IMR-90 (cell line): ENCODE measurements around the gene HGF. TPM values are rescaled to one million over a fixed set of nuclear protein-coding genes. Genes with fewer than 3 reads are reported as not detected.

Source experiments
- ATAC-seq: fragments of 200-7000 bp; cut with Tn5 transposase; 2 replicates; pipeline ENCODE4 v1.9.1; 2020; ENCODE audit warnings: low read depth, mild to moderate bottlenecking, moderate library complexity
- BruUV-seq: library from RNA; stranded (reverse); fragments of 400-500 nt; replicated peaks from 2 replicates; lab custom pipeline; 2021; lab: Mats Ljungman, UMichigan
- CTCF ChIA-PET: fragments of 300-600 bp; formaldehyde crosslinking; extraction: SDS; loops from one replicate; lab custom pipeline; 2021; ENCODE audit warnings: antibody characterized with exemption; lab: Yijun Ruan, JAX
- POLR2A ChIA-PET: fragments of 300-600 bp; sonication (Branson Sonifier 250); formaldehyde crosslinking; loops from one replicate; lab custom pipeline; 2022; ENCODE audit warnings: antibody characterized with exemption; ENCODE audit not compliant: unreplicated experiment; lab: Charles Lee
- DNase-seq: peaks from one replicate; pipeline ENCODE4 v3.0.0; 2013
- H2AFZ ChIP-seq: replicated peaks from 2 replicates; pipeline ENCODE3; 2013; ENCODE audit warnings: low read length, mild to moderate bottlenecking; ENCODE audit not compliant: poor library complexity
- H2AK5ac ChIP-seq: 2 replicates; pipeline ENCODE4 v1.6.1; 2013; ENCODE audit warnings: low read depth, low read length, inconsistent platforms
- H2AK9ac ChIP-seq: replicated peaks from 2 replicates; pipeline ENCODE3; 2013; ENCODE audit warnings: mild to moderate bottlenecking, low read depth, low read length, moderate library complexity; ENCODE audit not compliant: poor library complexity
- H2BK120ac ChIP-seq: 2 replicates; pipeline ENCODE4 v1.6.1; 2013; ENCODE audit warnings: low read depth, low read length, inconsistent platforms
- H2BK15ac ChIP-seq: 3 replicates; pipeline ENCODE4 v1.6.1; 2013; ENCODE audit warnings: low read depth, low read length, inconsistent platforms
- H2BK20ac ChIP-seq: 2 replicates; pipeline ENCODE4 v1.6.1; 2013; ENCODE audit warnings: low read depth, mild to moderate bottlenecking, inconsistent platforms, low read length, moderate library complexity
- H2BK5ac ChIP-seq: 2 replicates; pipeline ENCODE4 v1.6.1; 2013; ENCODE audit warnings: mild to moderate bottlenecking, low read depth, low read length, inconsistent platforms; ENCODE audit not compliant: poor library complexity, severe bottlenecking
- H3K14ac ChIP-seq: replicated peaks from 2 replicates; pipeline ENCODE4 v1.6.1; 2013; ENCODE audit warnings: low read depth, low read length, inconsistent platforms
- H3K18ac ChIP-seq: 2 replicates; pipeline ENCODE4 v1.6.1; 2013; ENCODE audit warnings: low read depth, low read length, control low read depth
- H3K23ac ChIP-seq: 2 replicates; pipeline ENCODE4 v1.6.1; 2013; ENCODE audit warnings: low read depth, low read length, inconsistent platforms
- H3K27ac ChIP-seq: 2 replicates; pipeline ENCODE4 v1.5.1; 2013; ENCODE audit warnings: mild to moderate bottlenecking, control low read depth, low read length; ENCODE audit not compliant: insufficient read depth
- H3K27me3 ChIP-seq: 2 replicates; pipeline ENCODE4 v1.6.1; 2013; ENCODE audit warnings: low read length; ENCODE audit not compliant: control insufficient read depth, insufficient read depth
- H3K36me3 ChIP-seq: 2 replicates; pipeline ENCODE4 v1.6.1; 2013; ENCODE audit warnings: low read length, mixed read lengths; ENCODE audit not compliant: control insufficient read depth, insufficient read depth
- H3K4ac ChIP-seq: 2 replicates; pipeline ENCODE4 v1.6.1; 2013; ENCODE audit warnings: low read depth, low read length, inconsistent platforms
- H3K4me1 ChIP-seq: 2 replicates; pipeline ENCODE4 v1.6.1; 2013; ENCODE audit warnings: low read length, mixed read lengths; ENCODE audit not compliant: control insufficient read depth, insufficient read depth
- H3K4me2 ChIP-seq: 2 replicates; pipeline ENCODE4 v1.6.1; 2013; ENCODE audit warnings: low read depth, mild to moderate bottlenecking, control low read depth, low read length, moderate library complexity
- H3K4me3 ChIP-seq: 2 replicates; pipeline ENCODE4 v1.5.1; 2013; ENCODE audit warnings: low read depth, mild to moderate bottlenecking, control low read depth, low read length, moderate library complexity; ENCODE audit not compliant: insufficient read depth
- H3K56ac ChIP-seq: 2 replicates; pipeline ENCODE4 v1.6.1; 2013; ENCODE audit warnings: low read length, inconsistent platforms; ENCODE audit not compliant: insufficient read depth; ENCODE audit errors: extremely low read depth
- H3K79me1 ChIP-seq, 2 experiments: 2 replicates each; pipeline ENCODE4 v1.6.1; 2013; ENCODE audit warnings: low read length in 2 of 2, inconsistent platforms in 1 of 2, low read depth in 1 of 2
- H3K9ac ChIP-seq: 2 replicates; pipeline ENCODE4 v1.6.1; 2013; ENCODE audit warnings: low read depth, low read length, control low read depth
- H3K9me1 ChIP-seq: 2 replicates; pipeline ENCODE4 v1.6.1; 2013; ENCODE audit warnings: low read length, inconsistent platforms; ENCODE audit not compliant: insufficient read depth
- H3K9me3 ChIP-seq: 2 replicates; pipeline ENCODE4 v1.6.1; 2013; ENCODE audit warnings: low read length; ENCODE audit not compliant: control insufficient read depth, insufficient read depth
- H4K20me1 ChIP-seq: 2 replicates; pipeline ENCODE4 v1.6.1; 2013; ENCODE audit warnings: low read length, inconsistent platforms; ENCODE audit not compliant: insufficient read depth
- H4K5ac ChIP-seq: 2 replicates; pipeline ENCODE4 v1.6.1; 2013; ENCODE audit warnings: mild to moderate bottlenecking, low read depth, low read length, control low read depth
- H4K8ac ChIP-seq, 2 experiments: 2 replicates each; pipeline ENCODE4 v1.6.1; 2013; ENCODE audit warnings: low read depth in 2 of 2, low read length in 2 of 2, control low read depth in 1 of 2, inconsistent platforms in 1 of 2
- H4K91ac ChIP-seq: 2 replicates; pipeline ENCODE4 v1.6.1; 2013; ENCODE audit warnings: low read depth, low read length, inconsistent platforms; ENCODE audit not compliant: insufficient read depth
- CEBPB ChIP-seq: IDR thresholded peaks from 2 replicates; pipeline ENCODE4 v1.6.1; 2012; ENCODE audit warnings: low read depth, low read length, improper control_type of control experiment
- RAD21 ChIP-seq: IDR thresholded peaks from 2 replicates; pipeline ENCODE4 v1.6.1; 2012; ENCODE audit warnings: low read length, improper control_type of control experiment
- RCOR1 ChIP-seq: IDR thresholded peaks from 2 replicates; pipeline ENCODE4 v1.6.1; 2012; ENCODE audit warnings: mild to moderate bottlenecking, low read length, improper control_type of control experiment; ENCODE audit not compliant: insufficient replicate concordance
- WGBS, 2 experiments: methylation state at CpG; one replicate each; pipeline versions ENCODE4 v1.1.5 to v1.1.7; 2013; ENCODE audit warnings: missing lambda C conversion rate in 2 of 2; ENCODE audit not compliant: insufficient read length in 1 of 2; ENCODE audit errors: extremely low coverage in 2 of 2; 5-methylcytosine and 5-hydroxymethylcytosine counted together
- dilution Hi-C: fragments of 300-500 bp; cut with HindIII; formaldehyde crosslinking; loops from one replicate; pipeline ENCODE4 v1.14.3; 2018; ENCODE audit warnings: low sequenced_read_pairs; ENCODE audit not compliant: unreplicated experiment
- in situ Hi-C: fragments of 300-500 bp; cut with MboI; formaldehyde crosslinking; loops from 3 replicates; pipeline ENCODE4 v1.14.3; 2019; ENCODE audit warnings: low sequenced_read_pairs, inconsistent platforms, mixed read lengths
- intact Hi-C: fragments of 100-400 bp; cut with micrococcal nuclease; formaldehyde crosslinking; loops from 2 replicates; pipeline ENCODE4 v1.10.0; 2022
- polyA plus RNA-seq, 3 experiments: library from polyadenylated mRNA; depleted of rRNA; stranded (reverse); fragments of >200 nt; gene quantifications; 2 replicates each; pipeline ENCODE4 v1.2.3, GENCODE V29; 2012; ENCODE audit warnings: low replicate concordance in 1 of 3
- total RNA-seq: library from RNA; depleted of rRNA; stranded (reverse); fragments of >200 nt; gene quantifications from 2 replicates; pipeline ENCODE4 v1.2.3, GENCODE V29; 2012

HGF gene
- total and polyA plus RNA-seq, 2 of the 4 experiments (the other 2 are of a cell fraction) = 16.8 to 50.9 TPM

DNA sequence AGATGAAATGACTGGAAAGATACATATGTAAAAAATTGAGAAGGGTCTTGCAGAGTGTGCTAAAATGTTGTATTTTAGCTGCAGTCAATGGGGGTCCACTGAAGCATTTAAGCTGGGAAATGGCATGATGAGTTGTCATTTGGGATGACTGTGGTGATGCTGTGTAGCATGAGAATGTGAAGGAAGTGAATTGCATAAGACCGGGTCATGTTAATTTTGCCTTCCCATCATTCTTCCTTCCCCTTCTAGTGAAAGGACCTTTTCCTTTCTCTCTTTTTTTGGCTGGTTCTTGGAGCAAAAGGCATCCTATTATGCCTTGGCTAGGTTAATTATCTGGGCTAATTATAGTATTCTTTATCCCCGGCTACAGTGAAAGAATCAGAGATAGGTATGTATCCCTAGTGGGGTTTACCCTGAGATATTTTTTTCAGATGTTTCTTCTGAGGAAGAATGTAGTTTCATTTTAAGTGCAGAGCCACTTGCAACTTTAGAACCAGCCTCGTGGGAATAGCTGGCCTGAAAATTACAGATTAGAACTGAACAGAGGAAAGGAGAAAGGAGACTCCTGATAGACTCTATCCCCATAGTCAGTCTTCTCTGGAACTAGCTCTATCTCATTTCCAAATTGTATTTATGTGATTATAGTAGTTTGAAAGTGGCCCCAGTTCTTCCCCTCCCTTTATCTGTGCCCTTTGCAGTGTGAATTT is 93.6 kb downstream of the HGF start:
- peak overlapping the region; percentile 38; the same call in 1 of the 2 replicates for H3K4ac ChIP-seq
- DNase-seq (no peak), ATAC-seq (peak; percentile 32)
- no TSS peak for BruUV-seq
- TF ChIP-seq CEBPB = peak; percentile 34; the same call in 1 of the 2 replicates
- no peak for TF ChIP-seq RAD21
- TF ChIP-seq RCOR1 = no peak
- WGBS, 2 experiments = no CpG with 5 or more reads among the region's 3 CpGs
- peak overlapping the region; percentile 21; the same call in 1 of the 2 replicates for H4K5ac ChIP-seq
- peak overlapping the region; percentile 48 for H2BK120ac ChIP-seq
- H3K56ac ChIP-seq = no peak overlapping the region
- ChIA-PET CTCF (interaction anchor here (1.0 kb wide), 1 partner anchor 30 kb away, joined by 3 read pairs; no protein-coding TSS in a partner anchor), POLR2A (no interaction called here)
- H3K9ac ChIP-seq = no peak overlapping the region
- dilution Hi-C loops (no loop called here), in situ Hi-C loops (no loop called here), intact Hi-C loops (no loop called here)
- H3K9me3 ChIP-seq = peaks cover 3% of the 10 kb centered on the region; the same call in 1 of the 2 replicates
- H2AK5ac ChIP-seq = 0 out of 2 replicates have a peak overlapping the region, but pooled peaks have one; percentile 69
- H3K36me3 ChIP-seq = no peaks in the 10 kb centered on the region
- peak overlapping the region; percentile 47; the same call in 1 of the 2 replicates for H3K18ac ChIP-seq
- H3K4me3 ChIP-seq = no peak overlapping the region
- peak overlapping the region; percentile 40 for H2BK5ac ChIP-seq
- no peak overlapping the region for H3K23ac ChIP-seq
- no peak overlapping the region for H3K27ac ChIP-seq
- peaks cover 7% of the 10 kb centered on the region; the same call in 1 of the 2 replicates for H3K4me1 ChIP-seq
- no peak overlapping the region for H2AFZ ChIP-seq
- no peak overlapping the region; the same call in 1 of the 2 replicates for H3K14ac ChIP-seq
- no peaks in the 10 kb centered on the region for H3K9me1 ChIP-seq
- H2BK20ac ChIP-seq = peak overlapping the region; percentile 56
- H3K27me3 ChIP-seq = no peaks in the 10 kb centered on the region
- H4K20me1 ChIP-seq = no peaks in the 10 kb centered on the region
- peak overlapping the region; percentile 42 for H2BK15ac ChIP-seq
- no peaks in the 10 kb centered on the region for H3K79me1 ChIP-seq
- no peak overlapping the region for H3K4me2 ChIP-seq
- H4K8ac ChIP-seq = peak overlapping the region; percentile 9 to 47; a peak in 3 of 4 replicates
- 0 out of 2 replicates have a peak overlapping the region, but pooled peaks have one; percentile 5 for H4K91ac ChIP-seq
- no peak overlapping the region for H2AK9ac ChIP-seq
